Ascending aorta (tissue), 2 donors: ENCODE data around the gene CNTLN. TPM values are rescaled to one million over a fixed set of nuclear protein-coding genes. Genes with fewer than 3 reads are reported as not detected.
"Not testable (repeated sequence)": the region's sequence is repeated elsewhere in the genome, so short reads cannot be mapped to it uniquely, and the experiment has no call there.

ENCODE experiments used
- DNase-seq, 2 donors: peaks; one replicate each; pipeline ENCODE4 v3.0.0-alpha.2; 2019; ENCODE audit warnings: low spot score in 2 of 2
- H3K27ac ChIP-seq, 2 donors: fragments of 200-600 bp; sonication (generic); one replicate each; pipeline ENCODE4 v1.5.1; 2016 to 2017; ENCODE audit warnings: mild to moderate bottlenecking in 1 of 2
- H3K27me3 ChIP-seq: fragments of 200-600 bp; sonication (generic); one replicate; pipeline ENCODE4 v1.5.1; 2017
- H3K36me3 ChIP-seq, 2 donors: fragments of 200-600 bp; sonication (generic); one replicate each; pipeline ENCODE4 v1.5.1; 2016
- H3K4me1 ChIP-seq, 2 donors: fragments of 200-600 bp; sonication (generic); one replicate each; pipeline ENCODE4 v1.5.1; 2016 to 2017; ENCODE audit warnings: mild to moderate bottlenecking in 1 of 2
- H3K4me3 ChIP-seq, 2 donors: fragments of 200-600 bp; sonication (generic); one replicate each; pipeline ENCODE4 v1.5.1; 2016 to 2017; ENCODE audit warnings: mild to moderate bottlenecking in 1 of 2
- H3K9me3 ChIP-seq, 2 donors: fragments of 200-600 bp; sonication (generic); one replicate each; pipeline ENCODE4 v1.5.1; 2016
- CTCF ChIP-seq, 3 experiments: fragments of 200-600 bp in 2 of 3; fragments of 450-650 bp in 1 of 3; sonication (generic) in 2 of 3; IDR thresholded peaks; one replicate each; pipeline ENCODE4 v1.5.1; 2016 to 2019; ENCODE audit warnings: antibody characterized with exemption in 3 of 3, mild to moderate bottlenecking in 1 of 3, moderate library complexity in 1 of 3
- intact Hi-C: fragments of 100-400 bp; cut with DNase I; formaldehyde crosslinking; loops from one replicate; pipeline ENCODE4 v1.15.1; 2023
- total RNA-seq: library from RNA; depleted of rRNA; stranded (reverse); fragments of >200 nt; gene quantifications from one replicate; pipeline ENCODE4 v1.1.0, GENCODE V29; 2016

The CNTLN gene
- total RNA-seq, 1 donor from 2014 or later = 3.5 TPM

- DNase-seq = no peak
- Histone ChIP-seq H3K9me3 (peaks cover 0 to 4% of the 10 kb centered on the region in 2 donors), H3K36me3 (peaks cover 0 to 19% of the 10 kb centered on the region in 2 donors), H3K27ac (no peak overlapping the region), H3K27me3 (no peaks in the 10 kb centered on the region), H3K4me3 (no peak overlapping the region), H3K4me1 (no peaks in the 10 kb centered on the region)
- TF ChIP-seq CTCF (IDR thresholded peaks at IDR 0.05) = no peak
- intact Hi-C loops = no loop called here
Observed at GRCh38 chr9:17280350-17281012, 145.6 kb downstream of the CNTLN start.

- DNase-seq, H3K27ac ChIP-seq, H3K4me3 ChIP-seq, H3K9me3 ChIP-seq, intact Hi-C loops, H3K36me3 ChIP-seq, H3K27me3 ChIP-seq, H3K4me1 ChIP-seq: not testable (repeated sequence)
Observed at GRCh38 chr9:17290673-17291072, 155.8 kb downstream of the CNTLN start.

- no peaks in the 10 kb centered on the region for H3K4me1 ChIP-seq
- no peaks in the 10 kb centered on the region for H3K9me3 ChIP-seq
- DNase-seq = no peak
- no peak overlapping the region for H3K4me3 ChIP-seq
- H3K36me3 ChIP-seq = peaks cover 0 to 5% of the 10 kb centered on the region in 2 donors
- TF ChIP-seq CTCF (IDR thresholded peaks at IDR 0.05) = no peak
- intact Hi-C loops = no loop called here
- no peak overlapping the region for H3K27ac ChIP-seq
- H3K27me3 ChIP-seq = no peaks in the 10 kb centered on the region
Observed at GRCh38 chr9:17291766-17292165, 156.9 kb downstream of the CNTLN start.

- H3K27me3 ChIP-seq = no peaks in the 10 kb centered on the region
- no peaks in the 10 kb centered on the region for H3K9me3 ChIP-seq
- TF ChIP-seq CTCF (IDR thresholded peaks at IDR 0.05) = no peak
- DNase-seq = no peak
- intact Hi-C loops = no loop called here
- H3K4me3 ChIP-seq = no peak overlapping the region
- peaks cover 0 to 5% of the 10 kb centered on the region in 2 donors for H3K36me3 ChIP-seq
- H3K27ac ChIP-seq = no peak overlapping the region
- H3K4me1 ChIP-seq = no peaks in the 10 kb centered on the region
Observed at GRCh38 chr9:17293685-17294084, 158.8 kb downstream of the CNTLN start.

- H3K4me3 ChIP-seq = no peak overlapping the region
- peaks cover 0 to 5% of the 10 kb centered on the region in 2 donors for H3K36me3 ChIP-seq
- no peak for DNase-seq
- H3K4me1 ChIP-seq = no peaks in the 10 kb centered on the region
- intact Hi-C loops = no loop called here
- H3K9me3 ChIP-seq = no peaks in the 10 kb centered on the region
- no peak overlapping the region for H3K27ac ChIP-seq
- no peaks in the 10 kb centered on the region for H3K27me3 ChIP-seq
- TF ChIP-seq CTCF (IDR thresholded peaks at IDR 0.05) = no peak
Observed at GRCh38 chr9:17294822-17295624, 160.2 kb downstream of the CNTLN start.

- Histone ChIP-seq H3K9me3 (no peaks in the 10 kb centered on the region), H3K27me3 (no peaks in the 10 kb centered on the region), H3K27ac (no peak overlapping the region), H3K36me3 (no peaks in the 10 kb centered on the region), H3K4me3 (no peak overlapping the region), H3K4me1 (no peaks in the 10 kb centered on the region)
- intact Hi-C loops = no loop called here
- TF ChIP-seq CTCF (IDR thresholded peaks at IDR 0.05) = no peak
- DNase-seq = no peak
Observed at GRCh38 chr9:17315341-17315740, 180.5 kb downstream of the CNTLN start.
